Fibroblast of villous mesenchyme (primary cell): ENCODE data around the gene PHYH. TPM values are rescaled to one million over a fixed set of nuclear protein-coding genes. Genes with fewer than 3 reads are reported as not detected.
"Not testable (repeated sequence)": the region's sequence is repeated elsewhere in the genome, so short reads cannot be mapped to it uniquely, and the experiment has no call there.

Experiments
- DNase-seq: peaks from one replicate; pipeline ENCODE4 v3.0.0-alpha.2; 2010; ENCODE audit warnings: low read depth
- H3K4me3 ChIP-seq: 2 replicates; pipeline ENCODE4 v1.5.1; 2011; ENCODE audit warnings: low read depth, mild to moderate bottlenecking, low read length
- total RNA-seq: library from RNA; depleted of rRNA; stranded (reverse); fragments of >200 nt; gene quantifications from 2 replicates; pipeline ENCODE4 v1.2.3, GENCODE V29; 2012
- TF ChIP-seq, protein P1 (sequence below): IDR thresholded peaks from 2 replicates; pipeline ENCODE4 v1.5.1; 2012; ENCODE audit warnings: low read depth, mild to moderate bottlenecking, low read length; ENCODE audit not compliant: insufficient read depth

Gene PHYH
- total RNA-seq, 1 donor, result 16.0 TPM

DNA sequence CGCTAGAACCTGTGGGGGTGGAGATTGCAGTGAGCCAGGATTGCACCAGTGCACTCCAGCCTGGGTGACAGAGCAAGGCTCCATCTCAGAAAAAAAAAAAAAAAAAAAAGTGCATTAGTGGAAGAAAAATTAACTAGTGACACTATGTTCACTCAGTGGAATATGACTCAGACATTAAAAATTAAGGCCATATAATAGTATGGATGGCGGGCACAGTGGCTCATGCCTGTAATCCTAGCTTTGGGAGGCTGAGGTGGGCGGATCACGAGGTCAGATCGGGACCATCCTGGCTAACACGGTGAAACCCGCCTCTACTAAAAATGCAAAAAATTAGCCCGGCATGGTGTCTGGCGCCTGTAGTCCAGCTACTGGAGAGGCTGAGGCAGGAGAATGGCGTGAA lies 3.4 kb downstream of the PHYH start:
- DNase-seq, result no peak
- no peak overlapping the region for H3K4me3 ChIP-seq
- TF ChIP-seq, protein P1, sequence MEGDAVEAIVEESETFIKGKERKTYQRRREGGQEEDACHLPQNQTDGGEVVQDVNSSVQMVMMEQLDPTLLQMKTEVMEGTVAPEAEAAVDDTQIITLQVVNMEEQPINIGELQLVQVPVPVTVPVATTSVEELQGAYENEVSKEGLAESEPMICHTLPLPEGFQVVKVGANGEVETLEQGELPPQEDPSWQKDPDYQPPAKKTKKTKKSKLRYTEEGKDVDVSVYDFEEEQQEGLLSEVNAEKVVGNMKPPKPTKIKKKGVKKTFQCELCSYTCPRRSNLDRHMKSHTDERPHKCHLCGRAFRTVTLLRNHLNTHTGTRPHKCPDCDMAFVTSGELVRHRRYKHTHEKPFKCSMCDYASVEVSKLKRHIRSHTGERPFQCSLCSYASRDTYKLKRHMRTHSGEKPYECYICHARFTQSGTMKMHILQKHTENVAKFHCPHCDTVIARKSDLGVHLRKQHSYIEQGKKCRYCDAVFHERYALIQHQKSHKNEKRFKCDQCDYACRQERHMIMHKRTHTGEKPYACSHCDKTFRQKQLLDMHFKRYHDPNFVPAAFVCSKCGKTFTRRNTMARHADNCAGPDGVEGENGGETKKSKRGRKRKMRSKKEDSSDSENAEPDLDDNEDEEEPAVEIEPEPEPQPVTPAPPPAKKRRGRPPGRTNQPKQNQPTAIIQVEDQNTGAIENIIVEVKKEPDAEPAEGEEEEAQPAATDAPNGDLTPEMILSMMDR, result no peak

DNA sequence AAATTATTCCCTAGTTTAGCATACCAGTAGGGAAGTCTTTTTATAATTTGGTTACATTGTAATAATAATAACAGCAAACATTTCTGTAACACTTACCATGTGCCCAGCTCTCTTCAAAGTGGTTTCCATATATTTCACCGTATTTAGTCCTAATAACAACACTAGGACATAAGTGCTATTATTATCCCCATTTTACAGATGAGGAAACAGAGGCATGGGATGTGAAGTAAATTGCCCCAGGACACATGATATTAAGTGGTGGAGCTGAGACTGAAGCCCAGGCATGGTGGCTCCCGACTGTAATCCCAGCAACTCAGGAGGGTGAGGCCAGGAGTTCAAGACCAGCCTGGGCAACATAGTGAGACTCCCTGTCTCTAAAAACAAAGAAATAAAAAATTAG lies 5.1 kb downstream of the PHYH start:
- DNase-seq, result no peak
- TF ChIP-seq, protein P1, result no peak
- H3K4me3 ChIP-seq, result no peak overlapping the region

DNA sequence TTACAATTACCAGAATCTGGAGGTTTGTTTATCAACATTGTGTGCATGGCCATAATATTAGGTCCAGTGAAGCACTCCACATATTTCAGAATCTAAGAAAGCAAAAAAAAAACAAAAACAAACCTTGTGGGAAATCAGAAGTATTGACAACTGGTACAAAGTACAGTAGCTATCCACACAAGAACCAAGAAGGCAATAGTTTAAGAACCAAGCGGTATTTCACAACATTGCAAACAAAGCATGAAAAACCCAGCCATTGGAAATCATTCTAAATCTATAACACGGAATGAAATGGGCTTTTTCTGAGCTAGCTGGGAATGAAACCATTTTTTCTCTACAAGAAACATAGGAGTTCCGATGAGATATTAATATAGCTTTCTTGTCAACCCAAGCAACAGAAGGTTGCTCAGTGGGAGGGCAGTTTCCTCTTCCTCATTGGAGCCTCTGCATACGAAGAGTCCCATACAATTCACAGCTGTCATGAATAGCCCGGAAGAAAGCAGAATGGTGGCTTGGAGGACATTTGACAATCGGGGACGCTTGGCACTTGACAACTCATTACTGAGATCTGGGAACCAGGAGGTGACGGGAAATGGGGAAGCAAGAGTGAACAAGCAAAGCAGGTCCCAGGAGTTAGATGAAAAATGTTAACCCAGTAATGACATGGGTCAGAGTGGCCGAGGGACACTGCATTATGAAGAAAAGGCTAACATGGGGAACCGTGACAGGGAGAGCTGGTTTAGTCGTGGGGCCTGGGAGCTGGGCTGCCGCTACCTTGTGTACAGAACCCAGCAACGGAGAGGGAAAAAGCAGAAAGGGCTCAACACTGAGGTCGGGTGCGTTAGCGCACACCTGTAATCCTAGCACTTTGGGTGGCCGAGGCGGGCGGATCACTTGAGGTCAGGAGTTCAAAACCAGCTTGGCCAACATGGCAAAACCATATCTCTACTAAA lies 7.8 kb downstream of the PHYH start:
- H3K4me3 ChIP-seq, result no peak overlapping the region
- DNase-seq, result no peak
- TF ChIP-seq, protein P1, result no peak

DNA sequence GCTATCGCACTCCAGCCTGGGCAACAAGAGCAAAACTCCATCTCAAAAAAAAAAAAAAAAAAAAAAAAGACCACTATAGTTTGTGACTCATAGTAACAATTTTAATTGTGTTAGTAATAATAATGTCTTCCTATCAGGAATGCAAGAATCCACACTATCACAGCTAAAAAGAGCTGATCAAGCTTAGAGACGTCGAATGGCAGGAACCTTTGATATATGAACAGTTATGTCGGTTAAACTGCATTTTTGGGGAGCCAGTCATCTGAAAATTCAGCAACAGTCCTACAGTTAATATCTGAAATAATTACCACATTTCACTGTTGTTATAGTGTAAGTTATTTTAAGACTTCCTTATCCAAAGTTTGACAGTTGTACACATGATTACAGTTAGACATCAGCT lies 8.8 kb downstream of the PHYH start:
- DNase-seq, result no peak
- no peak overlapping the region for H3K4me3 ChIP-seq
- TF ChIP-seq, protein P1, result no peak

DNA sequence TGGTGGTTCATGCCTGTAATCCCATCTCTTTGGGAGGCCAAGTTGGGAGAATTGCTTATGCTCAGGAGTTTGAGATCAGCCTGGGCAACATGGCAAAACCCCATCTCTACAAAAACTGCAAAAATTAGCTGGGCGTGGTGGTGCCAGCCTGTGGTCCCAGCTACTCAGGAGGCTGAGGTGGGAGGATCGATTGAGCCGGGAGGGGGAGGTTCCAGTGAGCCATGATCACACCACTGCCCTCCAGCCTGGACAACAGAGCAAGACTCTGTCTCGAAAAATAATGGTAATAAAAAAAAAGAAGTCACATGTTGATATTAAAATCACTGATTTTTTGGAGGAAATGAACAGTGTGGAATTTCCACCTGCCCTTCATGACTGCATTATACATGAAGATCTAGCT lies 15.8 kb downstream of the PHYH start:
- H3K4me3 ChIP-seq, result no peak overlapping the region
- no peak for DNase-seq
- TF ChIP-seq, protein P1, result no peak

DNA sequence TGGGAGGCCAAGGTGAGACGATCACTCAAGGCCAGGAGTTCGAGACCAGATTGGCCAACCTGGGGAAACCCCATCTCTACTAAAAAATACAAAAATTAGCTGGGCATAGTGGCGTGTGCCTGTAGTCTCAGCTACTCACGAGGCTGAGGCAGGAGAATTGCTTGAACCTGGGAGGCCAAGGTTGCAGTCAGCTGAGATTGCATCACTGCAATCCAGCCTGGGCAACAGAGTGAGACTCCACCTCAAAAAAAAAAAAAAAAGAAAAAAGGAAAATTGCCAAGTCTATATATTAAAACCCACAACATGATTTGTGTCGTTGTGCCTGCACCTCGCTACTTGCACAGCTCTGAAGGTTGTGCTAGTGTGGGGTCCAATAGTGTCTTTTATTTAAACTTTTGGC lies 17.5 kb downstream of the PHYH start:
- H3K4me3 ChIP-seq, DNase-seq: not testable (repeated sequence)

DNA sequence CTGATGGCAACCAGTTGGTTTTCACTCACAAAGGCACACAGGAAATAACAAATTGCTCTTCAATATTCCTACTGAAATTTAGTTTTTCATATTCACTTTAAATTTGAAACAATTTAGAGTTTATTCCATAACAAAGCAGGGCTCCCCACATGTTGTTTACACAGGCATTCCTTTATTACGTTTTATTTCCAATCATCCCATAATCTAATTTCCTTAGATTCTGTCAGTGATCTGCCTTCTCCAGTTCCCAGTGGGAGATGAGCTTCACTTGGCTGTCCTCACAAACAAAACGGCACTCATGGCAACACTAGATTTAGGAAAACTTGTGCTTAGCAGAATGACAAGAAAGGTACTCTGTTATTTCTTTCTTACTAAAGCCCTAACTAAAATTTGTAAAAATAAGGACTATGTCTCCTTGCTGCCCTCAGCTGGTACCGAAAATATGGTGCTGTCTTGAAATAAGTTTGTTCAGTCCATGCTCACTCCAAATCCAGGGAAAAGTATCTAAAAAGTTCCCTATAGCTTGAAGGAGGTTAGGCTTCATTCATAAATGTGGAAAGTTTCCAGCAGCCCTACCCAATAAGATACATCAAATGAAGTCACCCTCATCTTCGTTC lies 23.0 kb downstream of the PHYH start:
- DNase-seq, result peak; percentile 58
- H3K4me3 ChIP-seq, result no peak overlapping the region
- TF ChIP-seq, protein P1, result peak; percentile 43

DNA sequence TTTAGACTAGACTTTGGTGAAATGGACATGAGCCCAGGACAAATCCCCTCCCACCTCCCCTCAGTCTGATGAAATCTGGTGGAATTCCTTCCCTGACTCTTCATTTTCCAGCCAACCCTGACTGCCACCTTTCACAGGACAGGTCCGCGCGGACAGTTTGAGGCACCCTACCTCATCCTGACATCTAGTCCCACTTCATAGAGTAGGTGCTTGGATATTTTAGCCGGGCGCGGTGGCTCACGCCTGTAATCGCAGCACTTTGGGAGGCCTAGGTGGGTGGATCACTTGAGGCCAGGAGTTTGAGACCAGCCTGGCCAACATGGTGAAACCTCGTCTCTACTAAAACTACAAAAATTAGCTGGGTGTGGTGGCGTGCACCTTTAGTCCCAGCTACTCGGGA lies 23.7 kb downstream of the PHYH start:
- DNase-seq, H3K4me3 ChIP-seq: not testable (repeated sequence)
